Measurements from ENCODE around the gene DTNBP1.
A peak's percentile ranks its signal among the peaks of the same experiment; 100 is the strongest.

The DTNBP1 gene

DNA sequence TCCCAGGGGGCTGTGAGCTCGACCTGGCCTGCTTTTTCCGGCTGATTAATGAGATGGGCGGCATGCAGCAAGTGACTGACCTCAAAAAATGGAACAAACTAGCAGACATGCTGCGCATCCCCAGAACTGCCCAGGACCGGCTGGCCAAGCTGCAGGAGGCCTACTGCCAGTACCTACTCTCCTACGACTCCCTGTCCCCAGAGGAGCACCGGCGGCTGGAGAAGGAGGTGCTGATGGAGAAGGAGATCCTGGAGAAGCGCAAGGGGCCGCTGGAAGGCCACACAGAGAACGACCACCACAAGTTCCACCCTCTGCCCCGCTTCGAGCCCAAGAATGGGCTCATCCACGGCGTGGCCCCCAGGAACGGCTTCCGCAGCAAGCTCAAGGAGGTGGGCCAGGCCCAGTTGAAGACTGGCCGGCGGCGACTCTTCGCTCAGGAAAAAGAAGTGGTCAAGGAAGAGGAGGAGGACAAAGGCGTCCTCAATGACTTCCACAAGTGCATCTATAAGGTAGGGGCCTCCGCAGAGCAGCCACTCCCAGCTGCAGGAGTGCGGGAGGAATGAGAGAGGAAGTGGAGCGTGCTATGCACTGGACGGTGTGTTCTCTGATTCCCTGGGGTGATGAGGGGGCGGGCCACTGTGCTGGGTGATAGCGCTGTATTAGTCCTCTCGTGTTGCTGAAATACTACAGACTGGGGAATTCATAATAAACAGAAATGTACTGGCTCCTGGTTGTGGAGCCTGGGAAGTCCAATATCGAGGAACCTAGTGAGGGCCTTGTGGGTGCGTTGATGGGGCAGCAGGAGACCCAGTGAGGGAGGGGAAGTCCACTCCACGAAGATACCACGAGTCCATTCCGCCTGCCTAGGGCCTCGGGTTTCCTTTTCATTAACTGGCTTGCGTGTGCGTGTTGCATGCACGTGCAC, 161.7 kb downstream of the DTNBP1 start:
- DNase-seq (ENCODE audit: low read depth): no peak

DNA sequence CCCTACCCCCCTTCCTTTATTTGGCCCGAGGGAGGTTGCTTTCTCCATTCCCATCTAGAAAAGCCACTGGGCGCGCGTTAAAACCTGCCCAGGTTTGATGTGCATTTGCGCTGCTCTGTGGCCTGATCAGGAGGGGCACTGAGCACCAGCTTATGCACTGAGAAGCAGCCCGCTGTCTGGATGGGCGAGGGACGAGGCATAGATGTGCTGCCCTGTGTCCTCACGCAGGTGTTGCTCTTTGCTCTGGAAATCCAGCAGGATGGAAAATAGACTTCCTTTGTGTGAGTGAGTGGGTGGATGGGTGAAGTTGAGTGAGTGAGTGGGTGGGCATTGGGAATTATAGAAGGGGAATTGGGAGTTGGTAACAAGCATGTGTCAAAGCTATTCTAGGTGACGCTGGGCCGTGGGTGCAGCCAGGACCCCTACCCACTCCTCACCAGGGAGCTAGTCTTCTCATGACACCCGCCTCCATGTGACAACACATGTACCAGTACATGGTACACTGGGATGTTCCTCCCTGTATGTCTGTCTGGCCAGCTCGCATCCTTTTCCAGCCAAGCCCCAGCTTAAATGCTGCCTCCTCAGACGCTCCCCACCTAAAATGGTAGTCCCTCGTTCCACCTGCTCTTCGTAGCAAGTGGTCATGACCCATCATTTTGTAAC, 162.6 kb downstream of the DTNBP1 start:
- no peak for DNase-seq (ENCODE audit: low read depth)

DNA sequence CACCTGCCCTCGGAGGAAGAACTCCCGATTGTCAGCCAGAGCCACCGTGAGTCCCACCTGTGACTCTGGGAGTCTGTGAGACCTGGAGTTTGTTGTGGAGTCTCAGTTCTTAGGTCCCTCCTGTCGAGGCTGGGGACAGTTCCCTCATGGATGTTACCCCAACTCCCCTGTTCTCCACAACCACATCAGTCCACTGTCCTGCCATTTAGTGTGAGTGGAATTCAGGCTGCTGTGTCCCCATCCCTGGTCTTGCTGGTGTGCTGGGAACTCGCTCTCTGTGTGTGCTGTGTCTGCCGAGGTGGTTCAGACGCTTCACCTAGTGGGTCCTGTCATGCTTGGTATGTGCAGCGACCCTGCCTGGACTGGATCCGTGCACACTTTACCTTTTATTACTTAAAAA, 163.2 kb downstream of the DTNBP1 start:
- DNase-seq (ENCODE audit: low read depth): no peak

DNA sequence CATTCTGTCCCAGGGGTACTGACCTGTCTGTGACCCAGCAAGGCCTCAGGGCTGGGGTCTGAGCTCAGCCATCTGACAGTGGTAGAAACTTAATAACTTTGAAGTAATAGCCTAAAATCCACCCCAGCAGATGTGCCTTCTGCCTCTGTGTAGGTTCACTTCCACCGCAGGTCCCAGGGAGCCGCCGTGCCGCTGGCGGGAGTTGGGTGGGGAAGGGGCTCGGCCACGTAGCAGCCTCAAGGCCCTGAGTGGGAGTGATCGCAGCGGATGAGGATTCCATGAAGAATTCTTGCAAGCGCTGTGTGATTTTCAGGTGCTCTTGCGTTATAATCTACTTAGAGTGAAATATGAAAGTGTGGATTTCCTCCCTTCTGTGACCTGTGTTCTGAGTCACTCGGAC, 163.7 kb downstream of the DTNBP1 start:
- DNase-seq (ENCODE audit: low read depth): no peak

DNA sequence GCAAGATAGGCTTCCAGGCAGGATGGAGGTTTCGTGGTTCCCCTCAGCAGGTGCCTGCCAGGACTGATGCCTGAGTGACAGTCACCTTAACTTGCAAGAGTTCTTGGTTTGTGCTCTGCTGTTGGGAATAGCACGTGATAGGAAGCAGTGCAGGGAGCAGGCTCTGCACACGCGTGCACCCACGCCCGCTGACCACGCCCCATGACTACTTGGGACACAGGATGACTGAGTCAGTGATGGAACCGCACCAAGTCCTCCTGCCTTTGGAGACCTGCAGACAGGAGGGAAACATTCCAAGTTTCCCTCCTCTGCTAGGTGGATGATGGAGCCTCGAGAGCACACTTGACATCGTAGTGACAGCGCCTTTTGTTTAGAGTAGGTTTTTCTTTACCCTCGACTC, 164.2 kb downstream of the DTNBP1 start:
- no peak for DNase-seq (ENCODE audit: low read depth)

DNA sequence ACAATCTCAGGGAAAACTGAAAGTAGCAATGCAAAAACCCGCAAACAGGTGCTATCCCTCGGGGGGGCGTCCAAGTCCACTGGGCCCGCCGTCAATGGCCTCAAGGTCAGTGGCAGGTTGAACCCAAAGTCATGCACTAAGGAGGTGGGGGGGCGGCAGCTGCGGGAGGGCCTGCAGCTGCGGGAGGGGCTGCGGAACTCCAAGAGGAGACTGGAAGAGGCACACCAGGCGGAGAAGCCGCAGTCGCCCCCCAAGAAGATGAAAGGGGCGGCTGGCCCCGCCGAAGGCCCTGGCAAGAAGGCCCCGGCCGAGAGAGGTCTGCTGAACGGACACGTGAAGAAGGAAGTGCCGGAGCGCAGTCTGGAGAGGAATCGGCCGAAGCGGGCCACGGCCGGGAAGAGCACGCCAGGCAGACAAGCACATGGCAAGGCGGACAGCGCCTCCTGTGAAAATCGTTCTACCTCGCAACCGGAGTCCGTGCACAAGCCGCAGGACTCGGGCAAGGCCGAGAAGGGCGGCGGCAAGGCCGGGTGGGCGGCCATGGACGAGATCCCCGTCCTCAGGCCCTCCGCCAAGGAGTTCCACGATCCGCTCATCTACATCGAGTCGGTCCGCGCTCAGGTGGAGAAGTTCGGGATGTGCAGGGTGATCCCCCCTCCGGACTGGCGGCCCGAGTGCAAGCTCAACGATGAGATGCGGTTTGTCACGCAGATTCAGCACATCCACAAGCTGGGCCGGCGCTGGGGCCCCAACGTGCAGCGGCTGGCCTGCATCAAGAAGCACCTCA, 166.3 kb downstream of the DTNBP1 start:
- DNase-seq (ENCODE audit: low read depth): no peak

DNA sequence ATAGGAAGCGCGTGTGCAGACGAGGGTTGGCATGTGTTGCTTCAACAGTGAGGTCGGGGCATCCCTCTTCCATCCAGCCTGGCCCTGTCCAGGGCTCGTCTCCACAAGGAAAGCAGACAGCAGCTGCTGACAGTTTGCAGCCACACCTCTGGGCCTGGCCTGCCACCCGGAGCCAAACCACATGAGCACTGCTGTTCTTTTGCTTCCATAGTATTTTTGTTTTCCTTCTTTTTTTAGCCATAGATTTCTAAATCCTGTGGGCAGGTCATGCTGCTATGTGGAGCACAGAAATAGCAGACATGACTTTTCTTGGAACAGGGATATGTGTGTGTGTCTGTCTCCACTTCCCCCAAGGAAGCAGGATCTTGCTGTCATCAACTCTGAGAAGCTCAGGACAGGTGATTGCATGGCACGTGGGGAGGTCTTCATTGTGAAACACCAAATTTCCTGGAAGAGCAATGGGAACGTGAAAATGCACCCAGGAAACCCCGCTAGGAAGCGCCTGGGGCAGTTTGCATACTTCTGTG, 167.4 kb downstream of the DTNBP1 start:
- no peak for DNase-seq (ENCODE audit: low read depth)

DNA sequence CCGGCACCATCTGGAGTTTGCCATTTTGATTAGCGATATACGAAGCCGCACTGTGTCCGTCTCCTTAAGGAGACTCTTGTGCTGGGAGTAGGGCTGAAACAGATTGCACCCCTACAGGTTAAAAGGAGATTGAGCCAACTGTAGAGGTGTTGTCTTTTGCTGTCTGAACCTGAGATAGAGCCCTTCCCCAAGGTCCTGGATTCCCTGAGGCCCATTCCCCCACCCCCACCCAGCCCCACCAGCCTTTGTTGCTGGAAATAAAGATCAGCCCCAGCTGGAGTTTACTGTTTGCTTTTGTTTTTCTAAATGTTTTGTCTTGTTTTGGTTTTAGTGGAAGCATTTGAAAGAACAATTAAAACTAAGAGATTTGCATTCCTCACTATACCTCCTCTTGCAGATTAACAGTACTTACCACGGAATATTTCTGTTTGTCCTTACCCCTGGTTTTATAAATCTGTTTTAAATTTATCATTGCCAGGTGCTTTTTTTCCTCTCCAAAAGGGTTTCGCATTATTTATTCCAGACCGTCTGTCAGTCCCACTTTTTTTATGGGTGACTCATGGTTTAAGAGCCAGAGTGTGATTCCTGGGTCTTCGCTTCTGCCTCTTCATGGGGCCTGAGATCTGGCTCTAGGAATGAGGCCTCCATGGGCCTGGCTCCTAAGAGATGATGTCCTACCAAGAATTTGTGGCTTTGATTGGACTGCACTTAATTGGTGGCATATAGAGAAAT, 169.2 kb downstream of the DTNBP1 start:
- DNase-seq (ENCODE audit: low read depth): no peak

DNA sequence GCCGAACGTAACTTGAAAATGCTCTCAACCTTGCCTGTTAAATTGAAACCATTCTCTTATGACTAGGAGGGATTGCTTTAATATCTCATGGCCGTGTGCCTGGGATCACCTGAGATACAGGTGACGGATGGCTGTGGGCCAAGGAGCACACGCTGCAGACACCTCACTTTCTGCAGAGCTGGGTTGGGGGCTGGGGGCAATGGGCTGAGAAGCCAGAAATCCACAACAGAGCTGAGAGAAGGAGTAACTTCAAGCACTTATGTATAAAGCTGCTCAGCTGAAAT, 170.9 kb downstream of the DTNBP1 start:
- DNase-seq (ENCODE audit: low read depth): no peak

DNA sequence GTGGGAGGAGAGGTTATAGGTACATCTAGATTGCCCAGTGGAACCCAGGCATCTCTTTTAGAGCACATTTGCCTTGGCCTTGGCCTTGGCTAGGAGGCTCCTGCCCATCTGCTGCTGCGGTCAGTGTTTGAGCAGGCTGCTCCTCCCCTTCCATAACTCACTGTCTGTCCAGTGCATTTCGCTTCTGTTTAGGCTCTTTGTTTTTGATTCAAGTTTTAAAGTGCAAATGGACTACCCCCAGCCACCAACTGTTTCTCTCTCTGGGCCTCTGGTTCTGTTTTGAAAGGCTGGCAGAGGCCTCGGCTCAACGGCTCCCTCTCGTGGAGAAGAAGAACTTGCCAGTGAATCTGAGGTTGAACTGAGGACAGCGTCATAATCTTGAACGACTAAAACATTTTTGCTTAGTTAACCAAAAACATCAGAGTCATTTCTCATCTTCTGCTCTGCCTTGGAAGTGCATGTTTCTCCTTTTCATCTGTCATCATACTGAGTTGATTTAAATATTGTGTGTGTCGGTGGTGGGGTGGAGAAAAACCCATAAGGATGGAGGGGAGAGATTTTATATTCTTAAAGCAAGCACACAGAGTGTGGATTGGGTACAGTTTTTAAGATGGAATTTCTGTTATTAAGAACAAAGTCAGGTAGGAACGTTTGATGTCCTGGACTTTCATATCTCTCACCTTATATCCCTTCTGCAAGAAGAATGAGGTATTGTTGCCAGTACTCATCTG, 171.4 kb downstream of the DTNBP1 start:
- DNase-seq (ENCODE audit: low read depth): peak; percentile 61

DNA sequence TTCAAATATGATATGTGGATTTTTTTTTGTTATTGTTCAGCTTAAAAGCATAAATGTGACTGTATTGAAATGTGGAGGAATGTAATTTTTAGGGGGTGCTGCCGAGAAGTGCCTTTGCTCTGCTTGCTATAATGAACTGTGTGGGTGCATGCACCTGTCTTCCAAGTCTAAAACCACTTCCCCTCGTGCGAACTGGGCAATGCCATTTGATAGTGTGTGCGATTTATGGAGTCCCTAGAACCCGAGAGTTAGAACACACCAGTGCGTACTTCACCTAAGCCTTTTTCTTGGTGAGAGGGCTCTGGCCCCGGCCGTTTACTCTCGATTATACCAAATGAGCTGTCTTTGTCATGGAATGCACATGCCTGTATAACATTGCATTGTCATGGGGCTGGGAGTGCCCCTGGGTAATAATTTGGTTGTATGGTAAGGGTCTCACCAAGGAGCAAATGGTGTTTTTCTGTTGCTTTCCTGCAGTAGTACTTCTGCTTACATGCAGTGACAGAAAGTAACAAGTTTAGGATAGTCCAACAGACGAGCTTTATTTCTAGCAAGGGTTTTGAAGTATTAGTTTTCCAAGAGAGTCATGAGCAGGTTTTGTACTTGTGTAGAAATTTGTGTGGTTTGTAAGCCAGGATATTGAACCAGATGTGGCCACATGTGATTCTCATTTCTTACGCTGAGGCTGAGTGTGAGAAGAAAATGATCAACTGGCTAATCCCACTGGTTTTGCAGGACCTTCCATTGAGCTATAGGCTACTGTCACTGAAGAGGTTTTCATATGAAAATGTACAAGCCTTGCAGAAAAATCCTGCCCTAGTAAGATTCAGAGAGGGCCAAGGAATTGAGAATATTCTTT, 172.4 kb downstream of the DTNBP1 start:
- no peak for DNase-seq (ENCODE audit: low read depth)

DNA sequence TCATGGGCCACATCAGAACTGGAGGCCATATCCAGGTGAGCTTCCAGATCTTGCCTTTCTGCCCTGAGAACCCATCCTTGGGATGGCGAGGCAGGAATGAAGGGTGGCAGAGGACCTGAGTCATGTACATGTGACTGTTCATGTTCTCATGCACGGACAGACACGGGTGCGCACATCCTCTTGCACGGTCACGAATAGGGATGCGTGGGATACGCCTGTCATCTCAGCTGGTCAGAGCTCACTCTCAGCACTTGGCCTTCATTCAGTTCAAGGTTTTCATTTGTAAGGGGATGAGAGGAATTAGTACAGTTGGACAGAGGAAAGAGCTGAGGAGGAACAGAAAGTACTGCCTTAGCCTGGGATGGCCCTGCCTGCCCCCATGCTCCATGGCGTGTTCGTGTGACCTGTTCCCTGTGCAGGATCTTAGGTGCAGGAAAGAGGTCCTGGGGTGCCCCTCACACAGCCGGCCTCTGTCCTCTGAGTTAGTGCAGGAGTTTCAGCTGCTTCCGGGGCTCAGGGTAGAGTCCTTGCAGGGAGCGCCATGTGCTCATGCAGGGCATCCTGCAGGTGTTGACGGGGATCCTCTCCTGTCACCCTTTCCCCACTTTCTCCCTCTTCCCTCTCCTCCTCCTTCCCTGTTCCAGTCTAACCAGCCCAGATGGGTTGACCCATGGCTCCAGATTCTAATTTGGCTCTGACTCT, 173.4 kb downstream of the DTNBP1 start:
- no peak for DNase-seq (ENCODE audit: low read depth)

DNA sequence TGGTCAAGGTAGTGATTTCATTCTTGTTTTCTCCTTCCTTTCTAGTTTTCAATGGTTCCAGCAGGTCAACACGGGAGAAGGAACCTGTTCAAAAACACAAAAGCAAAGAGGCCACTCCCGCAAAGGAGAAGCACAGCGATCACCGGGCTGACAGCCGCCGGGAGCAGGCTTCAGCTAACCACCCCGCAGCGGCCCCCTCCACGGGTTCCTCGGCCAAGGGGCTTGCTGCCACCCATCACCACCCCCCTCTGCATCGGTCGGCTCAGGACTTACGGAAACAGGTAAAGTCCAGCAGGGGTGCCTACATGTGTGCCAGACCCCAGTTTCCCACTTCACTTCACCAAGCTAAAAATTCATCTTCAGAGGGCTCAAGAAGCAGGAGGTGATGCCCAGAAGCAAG, 175.6 kb downstream of the DTNBP1 start:
- no peak for DNase-seq (ENCODE audit: low read depth)

DNA sequence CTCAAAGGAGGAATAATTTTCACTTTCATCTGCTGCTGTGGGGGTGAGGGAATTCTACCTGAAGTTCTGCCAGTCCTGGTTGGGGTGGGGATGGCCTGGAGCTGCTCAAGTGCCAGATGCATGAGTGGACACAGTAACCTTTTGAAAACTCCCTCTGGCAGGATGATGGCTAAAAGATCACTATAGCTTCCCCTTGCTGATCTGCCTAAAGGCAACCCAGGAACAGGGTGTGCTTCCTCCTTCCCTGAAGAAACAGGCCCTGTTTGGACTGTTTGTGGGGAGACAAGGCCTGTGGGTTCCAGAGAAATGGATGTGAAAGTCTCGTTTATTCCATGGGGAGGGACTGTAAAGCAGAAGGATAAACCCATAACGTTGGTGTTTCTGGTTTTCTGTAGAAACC, 176.9 kb downstream of the DTNBP1 start:
- no peak for DNase-seq (ENCODE audit: low read depth)

DNA sequence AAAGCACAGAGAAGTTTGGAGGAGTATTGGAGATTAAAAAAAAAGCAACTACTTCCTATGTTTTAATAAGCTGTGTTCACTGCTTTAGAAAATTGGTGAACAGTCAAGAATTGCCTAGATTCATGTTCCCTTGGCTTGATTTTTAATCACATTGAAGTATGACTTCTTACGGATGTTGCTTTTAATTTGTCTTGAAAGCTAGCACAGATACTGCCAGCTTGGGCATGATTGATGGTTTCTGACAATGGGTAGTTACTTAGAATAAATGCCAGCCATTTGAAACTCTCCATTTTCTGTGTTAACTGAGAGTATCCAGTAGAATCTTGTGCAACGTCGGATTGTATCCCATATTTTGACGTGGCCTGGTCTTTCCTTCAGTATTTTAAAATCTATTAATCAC, 178.0 kb downstream of the DTNBP1 start:
- DNase-seq (ENCODE audit: low read depth): no peak

DNA sequence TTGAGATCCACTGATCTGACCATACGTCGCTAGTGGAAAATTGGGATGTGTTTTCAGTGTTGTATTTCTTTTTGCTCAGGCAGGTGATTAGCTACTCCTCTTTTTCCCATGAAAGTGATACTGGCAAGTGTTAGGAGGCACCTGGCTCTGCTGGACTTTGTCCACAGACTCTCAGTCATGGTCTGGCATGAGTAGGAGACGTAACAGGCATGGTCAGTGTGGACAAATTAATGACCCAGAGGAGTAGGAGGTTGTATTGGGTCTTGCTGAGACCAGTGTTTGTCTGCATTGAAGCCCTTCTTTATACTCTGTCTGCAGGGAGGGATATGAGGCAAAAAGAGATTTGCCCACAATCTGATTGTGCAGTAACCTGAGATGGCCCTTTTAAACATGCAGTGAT, 178.7 kb downstream of the DTNBP1 start:
- no peak for DNase-seq (ENCODE audit: low read depth)

DNA sequence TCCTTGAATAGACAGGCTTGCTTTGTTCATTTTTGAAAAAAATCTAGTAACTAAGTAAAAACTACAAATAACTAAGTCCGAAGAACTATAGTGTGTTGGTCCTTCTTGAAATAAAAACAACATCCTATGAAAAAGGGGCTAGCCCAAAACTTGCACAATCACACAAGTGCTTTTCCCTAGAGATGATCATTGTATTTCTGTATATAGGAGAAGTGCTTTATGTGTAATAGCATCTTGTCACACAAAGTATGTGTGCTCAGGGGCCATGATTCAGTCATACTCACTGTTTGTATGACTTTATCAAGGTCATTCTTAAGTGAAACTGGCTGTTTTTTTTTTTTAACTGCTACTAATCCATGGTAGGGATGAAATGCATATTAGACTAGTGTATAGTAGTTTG, 179.8 kb downstream of the DTNBP1 start:
- DNase-seq (ENCODE audit: low read depth): no peak

DNA sequence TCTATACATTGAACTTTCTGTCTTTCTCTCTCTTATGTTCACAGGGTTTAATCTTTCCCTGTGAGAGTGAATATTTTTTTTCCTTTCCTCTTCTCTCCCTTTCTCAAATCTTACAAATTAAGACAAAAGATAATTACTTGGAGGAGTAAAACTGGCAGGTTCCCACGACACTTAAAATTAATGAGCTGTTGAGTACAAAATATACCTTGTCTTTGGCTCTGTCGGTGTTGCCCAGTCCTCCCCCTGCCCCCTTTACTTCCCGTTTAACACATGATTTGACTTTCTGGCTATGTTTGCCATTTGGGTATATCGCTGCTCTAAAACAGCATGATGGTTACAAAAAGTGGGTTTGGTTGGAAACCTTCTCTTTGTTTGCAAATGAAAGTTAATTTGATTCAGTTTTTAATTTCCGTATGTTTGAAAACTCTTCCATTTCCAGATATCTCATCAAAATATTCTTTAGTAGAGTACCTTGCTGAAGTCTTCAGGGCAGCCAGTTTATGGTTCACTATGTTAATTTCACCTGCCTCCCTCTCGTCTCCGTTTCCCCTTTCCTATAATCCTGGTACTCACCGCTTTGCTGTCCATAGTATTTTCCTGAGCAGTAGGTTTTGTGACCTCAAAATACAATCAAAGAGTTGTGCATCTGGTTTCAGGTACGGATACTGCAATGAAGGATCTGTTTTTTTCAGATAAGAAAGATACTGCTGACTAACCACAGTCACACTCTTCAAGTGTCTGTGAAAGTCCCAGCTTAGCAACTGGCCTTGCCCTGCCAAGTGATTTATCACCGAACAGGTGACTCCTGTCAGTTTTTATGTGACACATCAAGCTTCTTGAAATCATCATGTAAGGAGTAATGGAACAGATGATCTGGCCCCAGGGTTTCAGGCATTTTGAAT, 181.2 kb downstream of the DTNBP1 start:
- DNase-seq (ENCODE audit: low read depth): no peak

DNA sequence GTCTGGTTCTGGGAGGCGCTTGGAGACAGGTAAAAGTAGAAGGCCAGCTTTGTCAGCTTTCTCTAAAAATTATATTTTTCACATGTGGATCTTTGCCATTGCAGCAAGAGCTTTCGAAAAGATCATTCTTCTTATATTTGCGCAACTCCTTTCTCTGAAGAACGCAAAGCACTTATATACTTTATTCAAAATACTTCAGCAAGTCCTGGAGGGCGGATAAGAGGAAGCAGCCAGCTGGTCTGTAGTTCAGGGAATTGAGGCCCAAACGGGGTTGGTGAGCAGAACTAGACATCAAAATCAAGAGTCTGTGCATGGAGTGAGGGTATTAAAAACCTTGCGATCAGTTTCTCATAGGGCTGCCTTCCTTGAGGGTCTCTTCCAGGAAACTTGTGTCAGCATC, 182.3 kb downstream of the DTNBP1 start:
- no peak for DNase-seq (ENCODE audit: low read depth)
